ENCODE data around the gene LRBA.

- no peak for TF ChIP-seq CTCF (IDR thresholded peaks at IDR 0.05; ENCODE audit: low read depth, low read length, missing input control)
- TF ChIP-seq RAD21 (IDR thresholded peaks at IDR 0.05) = no peak
- no peak for TF ChIP-seq SP1 (IDR thresholded peaks at IDR 0.05)
- TF ChIP-seq EGR1 (IDR thresholded peaks at IDR 0.05; ENCODE audit: low read depth in 2 of 2) = no peak
- no peak for TF ChIP-seq YY1 (IDR thresholded peaks at IDR 0.05)
- TF ChIP-seq, protein P1, sequence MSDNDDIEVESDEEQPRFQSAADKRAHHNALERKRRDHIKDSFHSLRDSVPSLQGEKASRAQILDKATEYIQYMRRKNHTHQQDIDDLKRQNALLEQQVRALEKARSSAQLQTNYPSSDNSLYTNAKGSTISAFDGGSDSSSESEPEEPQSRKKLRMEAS (IDR thresholded peaks at IDR 0.05) = no peak
- TF ChIP-seq, protein P2, sequence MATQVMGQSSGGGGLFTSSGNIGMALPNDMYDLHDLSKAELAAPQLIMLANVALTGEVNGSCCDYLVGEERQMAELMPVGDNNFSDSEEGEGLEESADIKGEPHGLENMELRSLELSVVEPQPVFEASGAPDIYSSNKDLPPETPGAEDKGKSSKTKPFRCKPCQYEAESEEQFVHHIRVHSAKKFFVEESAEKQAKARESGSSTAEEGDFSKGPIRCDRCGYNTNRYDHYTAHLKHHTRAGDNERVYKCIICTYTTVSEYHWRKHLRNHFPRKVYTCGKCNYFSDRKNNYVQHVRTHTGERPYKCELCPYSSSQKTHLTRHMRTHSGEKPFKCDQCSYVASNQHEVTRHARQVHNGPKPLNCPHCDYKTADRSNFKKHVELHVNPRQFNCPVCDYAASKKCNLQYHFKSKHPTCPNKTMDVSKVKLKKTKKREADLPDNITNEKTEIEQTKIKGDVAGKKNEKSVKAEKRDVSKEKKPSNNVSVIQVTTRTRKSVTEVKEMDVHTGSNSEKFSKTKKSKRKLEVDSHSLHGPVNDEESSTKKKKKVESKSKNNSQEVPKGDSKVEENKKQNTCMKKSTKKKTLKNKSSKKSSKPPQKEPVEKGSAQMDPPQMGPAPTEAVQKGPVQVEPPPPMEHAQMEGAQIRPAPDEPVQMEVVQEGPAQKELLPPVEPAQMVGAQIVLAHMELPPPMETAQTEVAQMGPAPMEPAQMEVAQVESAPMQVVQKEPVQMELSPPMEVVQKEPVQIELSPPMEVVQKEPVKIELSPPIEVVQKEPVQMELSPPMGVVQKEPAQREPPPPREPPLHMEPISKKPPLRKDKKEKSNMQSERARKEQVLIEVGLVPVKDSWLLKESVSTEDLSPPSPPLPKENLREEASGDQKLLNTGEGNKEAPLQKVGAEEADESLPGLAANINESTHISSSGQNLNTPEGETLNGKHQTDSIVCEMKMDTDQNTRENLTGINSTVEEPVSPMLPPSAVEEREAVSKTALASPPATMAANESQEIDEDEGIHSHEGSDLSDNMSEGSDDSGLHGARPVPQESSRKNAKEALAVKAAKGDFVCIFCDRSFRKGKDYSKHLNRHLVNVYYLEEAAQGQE (IDR thresholded peaks at IDR 0.05) = no peak
- no peak for TF ChIP-seq GABPA (IDR thresholded peaks at IDR 0.05 in 1 of 2, conservative IDR thresholded peaks at IDR 0.05 in 1 of 2)
- no peak for TF ChIP-seq HNF4G (IDR thresholded peaks at IDR 0.05)
- TF ChIP-seq, protein P3, sequence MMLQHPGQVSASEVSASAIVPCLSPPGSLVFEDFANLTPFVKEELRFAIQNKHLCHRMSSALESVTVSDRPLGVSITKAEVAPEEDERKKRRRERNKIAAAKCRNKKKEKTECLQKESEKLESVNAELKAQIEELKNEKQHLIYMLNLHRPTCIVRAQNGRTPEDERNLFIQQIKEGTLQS (IDR thresholded peaks at IDR 0.05) = no peak
- TF ChIP-seq JUND (IDR thresholded peaks at IDR 0.05) = no peak
- no peak for TF ChIP-seq ZBTB33 (IDR thresholded peaks at IDR 0.05)
Observed at GRCh38 chr4:150289198-150289597, 725.9 kb downstream of the LRBA start.

Data from liver (tissue), 3 donors.